Stomach (tissue), 4 donors: Measurements from ENCODE around the gene SNRNP35.

Experiments used
- EP300 ChIP-seq: sonication (generic); formaldehyde crosslinking; IDR thresholded peaks from one replicate; pipeline ENCODE4 v1.6.1; 2017; ENCODE audit warnings: antibody characterized with exemption
- TF ChIP-seq, protein P1 (sequence below), 7 experiments: fragments of 450-650 bp in 4 of 7; fragments of 200-600 bp in 3 of 7; sonication (generic) in 3 of 7; IDR thresholded peaks; one replicate each; pipeline ENCODE4 v1.5.1; 2016 to 2019; ENCODE audit warnings: antibody characterized with exemption in 7 of 7, control low read depth in 2 of 7, mild to moderate bottlenecking in 1 of 7

DNA sequence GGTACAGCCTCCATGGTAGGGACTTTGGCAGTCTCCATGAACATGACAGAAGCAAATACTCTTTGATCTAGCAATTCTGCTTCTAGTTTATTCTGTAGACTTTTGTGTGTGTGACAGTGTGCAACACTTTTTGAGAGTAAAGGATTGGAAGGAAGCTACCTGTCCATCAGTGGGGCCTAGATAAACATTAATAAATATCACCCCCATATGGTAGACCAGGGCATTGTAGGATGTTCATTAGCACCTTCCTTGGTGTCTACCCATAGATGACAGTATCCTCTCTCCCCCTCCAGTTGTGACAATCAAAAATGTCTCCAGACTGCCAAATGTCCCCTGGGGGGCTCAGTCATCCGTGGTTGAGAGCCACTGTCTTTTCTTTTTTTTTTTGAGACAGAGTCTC is 10.8 kb downstream of the SNRNP35 start:
- no peak for TF ChIP-seq EP300
- TF ChIP-seq, protein P1, sequence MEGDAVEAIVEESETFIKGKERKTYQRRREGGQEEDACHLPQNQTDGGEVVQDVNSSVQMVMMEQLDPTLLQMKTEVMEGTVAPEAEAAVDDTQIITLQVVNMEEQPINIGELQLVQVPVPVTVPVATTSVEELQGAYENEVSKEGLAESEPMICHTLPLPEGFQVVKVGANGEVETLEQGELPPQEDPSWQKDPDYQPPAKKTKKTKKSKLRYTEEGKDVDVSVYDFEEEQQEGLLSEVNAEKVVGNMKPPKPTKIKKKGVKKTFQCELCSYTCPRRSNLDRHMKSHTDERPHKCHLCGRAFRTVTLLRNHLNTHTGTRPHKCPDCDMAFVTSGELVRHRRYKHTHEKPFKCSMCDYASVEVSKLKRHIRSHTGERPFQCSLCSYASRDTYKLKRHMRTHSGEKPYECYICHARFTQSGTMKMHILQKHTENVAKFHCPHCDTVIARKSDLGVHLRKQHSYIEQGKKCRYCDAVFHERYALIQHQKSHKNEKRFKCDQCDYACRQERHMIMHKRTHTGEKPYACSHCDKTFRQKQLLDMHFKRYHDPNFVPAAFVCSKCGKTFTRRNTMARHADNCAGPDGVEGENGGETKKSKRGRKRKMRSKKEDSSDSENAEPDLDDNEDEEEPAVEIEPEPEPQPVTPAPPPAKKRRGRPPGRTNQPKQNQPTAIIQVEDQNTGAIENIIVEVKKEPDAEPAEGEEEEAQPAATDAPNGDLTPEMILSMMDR (IDR thresholded peaks at IDR 0.05) = no peak
